ENCODE data around the gene TRPM8. TPM values are rescaled to one million over a fixed set of nuclear protein-coding genes. Genes with fewer than 3 reads are reported as not detected.
A peak's percentile ranks its signal among the peaks of the same experiment; 100 is the strongest.

The TRPM8 gene
- polyA plus RNA-seq, 1 donor (not counting 4 experiments of a cell fraction or from before 2014, with no cell fraction given) = 0.04 TPM

DNA sequence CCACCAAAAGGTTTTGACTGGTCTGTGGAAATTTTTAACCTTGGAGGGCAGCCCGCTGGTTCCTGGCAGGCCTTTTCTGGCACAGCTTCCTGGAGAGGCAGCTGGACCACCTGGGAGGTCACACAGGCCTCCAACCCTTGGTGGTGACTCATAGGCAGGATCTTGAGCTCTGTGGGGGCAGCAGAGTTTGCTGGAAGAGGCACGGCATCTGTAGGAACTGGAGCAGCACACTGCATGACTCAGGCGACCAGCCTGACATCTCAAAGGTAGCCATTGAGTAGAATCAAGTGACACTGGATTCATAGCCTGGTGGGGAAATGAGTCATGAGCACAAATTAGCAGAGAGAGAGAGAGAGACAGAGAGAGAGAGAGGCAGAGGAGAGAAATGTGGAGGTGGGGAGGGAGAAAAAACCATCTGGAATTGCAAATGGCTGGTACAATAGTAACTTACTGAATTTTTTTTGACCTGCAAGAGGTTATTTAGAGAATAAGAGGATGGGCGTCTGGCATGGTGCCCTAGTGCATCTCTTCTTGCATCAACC is 57.4 kb downstream of the TRPM8 start:
- no peaks in the 10 kb centered on the region for H3K27me3 ChIP-seq (ENCODE audit: control insufficient read depth, extremely low read depth, insufficient read depth, low read length)
- peaks cover 36% of the 10 kb centered on the region for H3K4me1 ChIP-seq (ENCODE audit: control insufficient read depth, extremely low read depth, insufficient read depth, low read length)
- H3K9ac ChIP-seq (ENCODE audit: control insufficient read depth, extremely low read depth, insufficient read depth, low read length) = no peak overlapping the region
- peak overlapping the region; percentile 12 for H3K4me2 ChIP-seq (ENCODE audit: control insufficient read depth, extremely low read depth, insufficient read depth, low read depth, low read length)
- FAIRE-seq = peak; percentile 94
- H2AFZ ChIP-seq (ENCODE audit: control insufficient read depth, low read length) = no peak overlapping the region
- TF ChIP-seq, protein P1, sequence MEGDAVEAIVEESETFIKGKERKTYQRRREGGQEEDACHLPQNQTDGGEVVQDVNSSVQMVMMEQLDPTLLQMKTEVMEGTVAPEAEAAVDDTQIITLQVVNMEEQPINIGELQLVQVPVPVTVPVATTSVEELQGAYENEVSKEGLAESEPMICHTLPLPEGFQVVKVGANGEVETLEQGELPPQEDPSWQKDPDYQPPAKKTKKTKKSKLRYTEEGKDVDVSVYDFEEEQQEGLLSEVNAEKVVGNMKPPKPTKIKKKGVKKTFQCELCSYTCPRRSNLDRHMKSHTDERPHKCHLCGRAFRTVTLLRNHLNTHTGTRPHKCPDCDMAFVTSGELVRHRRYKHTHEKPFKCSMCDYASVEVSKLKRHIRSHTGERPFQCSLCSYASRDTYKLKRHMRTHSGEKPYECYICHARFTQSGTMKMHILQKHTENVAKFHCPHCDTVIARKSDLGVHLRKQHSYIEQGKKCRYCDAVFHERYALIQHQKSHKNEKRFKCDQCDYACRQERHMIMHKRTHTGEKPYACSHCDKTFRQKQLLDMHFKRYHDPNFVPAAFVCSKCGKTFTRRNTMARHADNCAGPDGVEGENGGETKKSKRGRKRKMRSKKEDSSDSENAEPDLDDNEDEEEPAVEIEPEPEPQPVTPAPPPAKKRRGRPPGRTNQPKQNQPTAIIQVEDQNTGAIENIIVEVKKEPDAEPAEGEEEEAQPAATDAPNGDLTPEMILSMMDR (optimal IDR thresholded peaks at IDR 0.05 in 1 of 3, IDR thresholded peaks at IDR 0.05 in 1 of 3, conservative IDR thresholded peaks at IDR 0.05 in 1 of 3; ENCODE audit: extremely low read depth in 1 of 3, insufficient read depth in 2 of 3, low read length in 3 of 3) = no peak
- no peak for TF ChIP-seq EZH2 (IDR thresholded peaks at IDR 0.05; ENCODE audit: low read length)
- no peaks in the 10 kb centered on the region for H3K9me3 ChIP-seq (ENCODE audit: control insufficient read depth, low read depth, low read length)
- no peaks in the 10 kb centered on the region for H3K36me3 ChIP-seq (ENCODE audit: control insufficient read depth in 2 of 2, extremely low read depth in 1 of 2, insufficient read depth in 2 of 2, low read length in 2 of 2)
- dilution Hi-C loops (cut with MboI; ENCODE audit: extremely low pct_ligation_motif_present, low sequenced_read_pairs) = loop anchor here (25.0 kb wide), 1 partner anchor 538 kb away; no protein-coding TSS in a partner anchor
- peak; percentile 85 for DNase-seq (ENCODE audit: low read depth, low spot score)
- H3K9me1 ChIP-seq (ENCODE audit: control insufficient read depth, extremely low read depth, insufficient read depth, low read length) = no peaks in the 10 kb centered on the region
- no peaks in the 10 kb centered on the region for H3K79me2 ChIP-seq (ENCODE audit: control insufficient read depth, insufficient read depth, low read length)
- no peak overlapping the region for H3K4me3 ChIP-seq (ENCODE audit: control insufficient read depth in 2 of 3, extremely low read depth in 1 of 3, insufficient read depth in 2 of 3, low read depth in 1 of 3, low read length in 3 of 3)
- peak overlapping the region; percentile 3 for H3K27ac ChIP-seq (ENCODE audit: control insufficient read depth, insufficient read depth, low read length)
- no peaks in the 10 kb centered on the region for H4K20me1 ChIP-seq (ENCODE audit: control insufficient read depth, extremely low read depth, insufficient read depth, low read length)

DNA sequence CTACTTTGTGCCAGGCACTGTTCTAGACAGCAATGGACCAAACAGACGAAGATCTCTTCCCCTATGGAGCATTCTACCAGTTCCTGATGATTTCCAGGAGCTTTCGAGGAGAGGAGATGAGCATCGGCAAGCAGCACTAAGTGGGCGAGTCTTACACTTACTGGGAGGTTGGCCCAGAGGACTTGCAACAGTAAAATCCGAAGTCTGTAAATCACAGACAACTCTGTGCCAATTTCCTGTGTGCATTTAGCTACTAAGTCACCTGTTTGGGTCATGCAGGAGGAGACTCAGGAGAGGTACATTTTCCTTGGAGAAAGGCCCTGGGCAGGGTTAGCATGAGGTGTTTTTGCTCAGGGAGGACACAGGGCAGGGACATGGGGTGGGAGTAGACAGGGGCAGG is 58.9 kb downstream of the TRPM8 start:
- dilution Hi-C loops (cut with MboI; ENCODE audit: extremely low pct_ligation_motif_present, low sequenced_read_pairs) = no loop called here
- no peak for FAIRE-seq

More for the DNA sequence above, 58.9 kb downstream of the TRPM8 start:
- TF ChIP-seq, protein P1 (optimal IDR thresholded peaks at IDR 0.05 in 1 of 3, IDR thresholded peaks at IDR 0.05 in 1 of 3, conservative IDR thresholded peaks at IDR 0.05 in 1 of 3; ENCODE audit: extremely low read depth in 1 of 3, insufficient read depth in 2 of 3, low read length in 3 of 3) = no peak
- TF ChIP-seq EZH2 (IDR thresholded peaks at IDR 0.05; ENCODE audit: low read length) = no peak
- Histone ChIP-seq H3K79me2 (ENCODE audit: control insufficient read depth, insufficient read depth, low read length) (no peaks in the 10 kb centered on the region), H4K20me1 (ENCODE audit: control insufficient read depth, extremely low read depth, insufficient read depth, low read length) (no peaks in the 10 kb centered on the region), H3K36me3 (ENCODE audit: control insufficient read depth in 2 of 2, extremely low read depth in 1 of 2, insufficient read depth in 2 of 2, low read length in 2 of 2) (no peaks in the 10 kb centered on the region), H3K9me3 (ENCODE audit: control insufficient read depth, low read depth, low read length) (no peaks in the 10 kb centered on the region), H2AFZ (ENCODE audit: control insufficient read depth, low read length) (no peak overlapping the region), H3K9me1 (ENCODE audit: control insufficient read depth, extremely low read depth, insufficient read depth, low read length) (no peaks in the 10 kb centered on the region), H3K4me1 (ENCODE audit: control insufficient read depth, extremely low read depth, insufficient read depth, low read length) (peaks cover 42% of the 10 kb centered on the region), H3K27ac (ENCODE audit: control insufficient read depth, insufficient read depth, low read length) (no peak overlapping the region), H3K9ac (ENCODE audit: control insufficient read depth, extremely low read depth, insufficient read depth, low read length) (no peak overlapping the region), H3K4me3 (ENCODE audit: control insufficient read depth in 2 of 3, extremely low read depth in 1 of 3, insufficient read depth in 2 of 3, low read depth in 1 of 3, low read length in 3 of 3) (no peak overlapping the region), H3K4me2 (ENCODE audit: control insufficient read depth, extremely low read depth, insufficient read depth, low read depth, low read length) (no peak overlapping the region), H3K27me3 (ENCODE audit: control insufficient read depth, extremely low read depth, insufficient read depth, low read length) (no peaks in the 10 kb centered on the region)
- DNase-seq (ENCODE audit: low read depth, low spot score) = no peak

All from keratinocyte (primary cell).